OCI-LY7 (cell line): ENCODE measurements around the gene TMEM179.

Experiments
- CTCF ChIP-seq: fragments of 200-600 bp; sonication (generic); conservative IDR thresholded peaks from 2 replicates; pipeline ENCODE4 v1.5.1; 2014; ENCODE audit warnings: mild to moderate bottlenecking, antibody characterized with exemption, low read length, moderate library complexity, mixed read lengths
- EZH2phosphoT487 ChIP-seq: fragments of 200-600 bp; sonication (generic); IDR thresholded peaks from 2 replicates; pipeline ENCODE4 v1.6.1; 2018; ENCODE audit warnings: low read depth, borderline replicate concordance, mild to moderate bottlenecking, mixed run types, antibody characterized with exemption, low read length, moderate library complexity, mixed read lengths

GRCh38 chr14:104582662-104583061 lies 21.9 kb downstream of the TMEM179 start:
- TF ChIP-seq CTCF (no peak), EZH2phosphoT487 (no peak)
